HT1080 (cell line): Measurements from ENCODE around the gene ICAM4. TPM values are rescaled to one million over a fixed set of nuclear protein-coding genes. Genes with fewer than 3 reads are reported as not detected.
A peak's percentile ranks its signal among the peaks of the same experiment; 100 is the strongest.
"Not testable (repeated sequence)": the region's sequence is repeated elsewhere in the genome, so short reads cannot be mapped to it uniquely, and the experiment has no call there.

Experiments
- DNase-seq: peaks from one replicate; pipeline ENCODE4 v3.0.0-alpha.2; 2015; ENCODE audit warnings: low read depth
- total RNA-seq: library from RNA; depleted of rRNA; stranded (reverse); fragments of >200 nt; shearing (Covaris generic); gene quantifications from 2 replicates; pipeline ENCODE4 v1.2.3, GENCODE V29; 2014

ICAM4 gene
- total RNA-seq, 1 experiment from 2014 or later: not detected

DNA sequence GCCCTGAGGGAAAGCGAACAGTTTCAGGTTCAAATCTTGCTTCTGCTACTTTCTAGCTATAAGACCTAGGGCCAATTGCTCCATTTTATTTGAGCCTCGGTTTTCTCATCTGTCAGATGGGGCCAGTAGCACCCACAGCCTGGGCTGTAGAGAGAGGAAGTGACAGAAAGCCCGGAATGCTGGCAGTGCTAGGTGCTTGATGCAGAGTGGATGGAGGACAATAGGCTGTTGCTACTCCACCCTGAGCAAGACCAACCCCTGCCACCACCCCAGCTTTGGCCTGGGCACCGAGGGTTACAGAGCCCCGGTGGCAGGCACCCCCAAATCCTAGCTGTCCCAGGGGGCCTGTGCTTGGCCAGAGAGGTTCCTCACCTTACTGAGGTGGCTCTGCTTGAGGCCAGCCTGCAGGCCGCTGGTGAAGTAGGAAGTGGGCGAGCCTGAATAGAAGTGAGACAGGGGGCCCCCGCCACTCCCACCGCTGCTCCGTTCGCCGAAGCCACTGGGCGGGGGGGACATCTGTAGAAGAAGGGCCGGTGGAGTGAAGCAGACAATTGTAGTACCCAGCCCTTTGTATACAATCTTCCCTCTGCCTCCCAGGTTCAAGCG lies 31.2 kb downstream of the ICAM4 start:
- DNase-seq: no peak

- no peak for DNase-seq
Observed at GRCh38 chr19:10318807-10319682, 32.3 kb downstream of the ICAM4 start.

DNA sequence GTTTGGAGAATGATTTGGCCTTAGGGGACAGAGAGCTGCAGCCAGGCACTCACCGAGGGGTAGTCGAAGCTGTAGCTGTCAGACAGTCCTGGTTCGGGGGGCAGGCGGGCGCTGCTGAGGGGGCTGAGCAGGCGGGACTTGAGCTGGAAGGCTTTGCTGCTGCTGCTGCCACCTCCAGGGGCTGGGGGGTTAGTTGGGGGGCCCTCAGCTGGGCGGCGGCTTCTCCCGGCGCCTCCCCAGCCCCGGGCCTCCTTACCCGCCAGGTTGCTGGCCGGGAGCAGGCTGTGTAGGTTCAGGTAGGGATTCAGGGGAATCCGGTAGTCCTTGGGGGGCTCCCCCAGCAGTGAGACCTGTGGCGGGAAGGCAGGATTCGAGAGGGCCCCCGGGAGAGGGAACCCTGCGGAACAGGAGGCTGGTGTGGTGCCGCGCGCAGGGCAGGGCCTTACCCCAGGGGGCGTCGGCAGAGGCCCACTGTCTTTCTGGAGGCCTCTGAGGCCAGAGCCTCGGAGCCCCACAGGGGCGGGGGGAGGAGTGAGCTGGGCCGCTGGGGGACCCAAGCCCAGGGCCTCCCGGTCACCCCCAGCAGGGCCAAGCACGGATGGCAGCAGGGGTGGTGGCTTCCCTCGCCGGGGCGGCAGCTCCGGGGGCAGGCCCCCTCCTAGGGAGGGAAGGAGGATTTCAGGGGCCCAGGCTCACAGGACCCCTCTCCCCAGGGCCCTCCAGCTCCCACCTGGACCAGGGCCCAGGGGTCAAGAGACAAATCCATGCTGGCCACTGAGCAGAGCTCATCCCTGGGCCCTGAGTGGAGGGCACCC lies 34.1 kb downstream of the ICAM4 start:
- DNase-seq: no peak

- DNase-seq: no peak
Observed at GRCh38 chr19:10321417-10321797, 34.7 kb downstream of the ICAM4 start.

- no peak for DNase-seq
Observed at GRCh38 chr19:10321874-10322835, 35.4 kb downstream of the ICAM4 start.

DNA sequence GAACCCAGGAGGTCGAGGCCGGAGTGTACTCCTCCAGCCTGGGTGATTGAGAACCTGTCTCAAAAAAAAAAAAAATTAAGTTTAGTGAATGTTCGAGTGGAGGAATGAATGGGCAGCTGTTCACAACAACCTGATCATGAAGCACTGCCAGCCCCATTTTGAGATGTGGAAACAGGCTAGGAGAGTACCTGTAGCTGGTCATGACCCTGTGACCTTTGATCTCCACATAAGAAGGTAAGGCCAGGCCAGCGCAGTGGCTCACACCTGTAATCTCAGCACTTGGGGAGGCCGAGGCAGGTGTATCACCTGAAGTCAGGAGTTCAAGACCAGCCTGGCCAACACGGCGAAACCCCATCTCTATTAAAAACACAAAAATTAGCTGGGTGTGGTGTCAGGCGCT lies 39.0 kb downstream of the ICAM4 start:
- DNase-seq: no peak

DNA sequence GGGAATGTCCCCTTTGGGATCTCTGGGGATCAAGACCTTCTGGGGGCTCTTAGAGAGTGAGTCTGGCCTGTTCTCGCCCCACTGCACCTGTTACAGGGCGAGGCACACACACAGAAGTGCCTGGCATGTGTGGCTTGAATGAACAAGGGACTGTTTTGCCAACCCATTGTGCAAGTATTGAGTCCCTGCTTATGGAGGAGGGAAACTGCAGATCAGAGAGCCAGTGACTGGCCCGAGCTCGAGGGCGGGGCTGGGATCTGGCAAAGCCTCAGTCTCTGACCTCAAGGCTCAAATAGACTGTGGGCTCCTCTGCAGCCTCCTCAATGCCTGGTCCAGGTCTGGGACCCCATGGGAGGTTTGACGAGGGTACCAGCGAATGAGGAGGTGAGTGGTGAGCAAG lies 41.0 kb downstream of the ICAM4 start:
- no peak for DNase-seq

- no peak for DNase-seq
Observed at GRCh38 chr19:10328558-10329429, 42.0 kb downstream of the ICAM4 start.

GRCh38 chr19:10329555-10329954 lies 42.8 kb downstream of the ICAM4 start:
- DNase-seq: no peak

DNA sequence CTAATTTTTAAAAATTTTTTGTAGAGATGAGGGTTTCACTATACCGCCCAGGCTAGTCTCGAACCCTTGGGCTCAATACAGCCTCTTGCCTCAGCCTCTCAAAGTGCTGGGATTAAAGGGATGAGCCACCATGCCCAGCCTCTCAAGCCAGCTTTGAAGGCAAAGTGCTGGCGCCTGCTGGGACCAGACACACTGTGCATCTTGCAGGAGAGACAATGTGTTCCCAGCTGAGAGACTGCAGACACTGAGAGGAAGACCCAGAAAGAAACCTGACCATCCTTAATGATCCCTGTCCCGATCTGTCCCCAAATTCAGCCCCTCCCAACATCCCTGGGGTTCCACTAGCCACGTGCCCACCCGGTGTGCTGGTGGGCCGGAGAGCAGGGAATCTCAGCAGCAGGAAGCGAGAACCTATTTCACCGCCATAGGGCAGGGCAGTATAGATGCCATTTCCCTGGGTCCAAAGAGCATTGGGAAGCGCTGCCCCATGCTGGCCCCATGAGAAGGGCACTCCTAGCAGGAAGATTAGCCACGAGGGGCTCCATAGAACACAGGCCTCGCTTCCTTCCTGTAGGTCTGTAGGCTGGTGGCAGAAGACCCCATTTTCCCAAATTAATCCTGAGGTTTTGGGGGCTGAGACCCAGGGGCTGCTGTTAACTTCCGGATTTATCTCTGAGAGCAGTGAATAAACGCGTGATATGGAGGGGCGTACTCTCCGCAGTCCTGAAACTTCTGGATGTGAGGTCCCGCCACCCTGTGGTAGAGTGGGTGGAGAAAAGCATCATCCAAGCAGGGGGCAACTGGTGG lies 45.6 kb downstream of the ICAM4 start:
- no peak for DNase-seq

DNA sequence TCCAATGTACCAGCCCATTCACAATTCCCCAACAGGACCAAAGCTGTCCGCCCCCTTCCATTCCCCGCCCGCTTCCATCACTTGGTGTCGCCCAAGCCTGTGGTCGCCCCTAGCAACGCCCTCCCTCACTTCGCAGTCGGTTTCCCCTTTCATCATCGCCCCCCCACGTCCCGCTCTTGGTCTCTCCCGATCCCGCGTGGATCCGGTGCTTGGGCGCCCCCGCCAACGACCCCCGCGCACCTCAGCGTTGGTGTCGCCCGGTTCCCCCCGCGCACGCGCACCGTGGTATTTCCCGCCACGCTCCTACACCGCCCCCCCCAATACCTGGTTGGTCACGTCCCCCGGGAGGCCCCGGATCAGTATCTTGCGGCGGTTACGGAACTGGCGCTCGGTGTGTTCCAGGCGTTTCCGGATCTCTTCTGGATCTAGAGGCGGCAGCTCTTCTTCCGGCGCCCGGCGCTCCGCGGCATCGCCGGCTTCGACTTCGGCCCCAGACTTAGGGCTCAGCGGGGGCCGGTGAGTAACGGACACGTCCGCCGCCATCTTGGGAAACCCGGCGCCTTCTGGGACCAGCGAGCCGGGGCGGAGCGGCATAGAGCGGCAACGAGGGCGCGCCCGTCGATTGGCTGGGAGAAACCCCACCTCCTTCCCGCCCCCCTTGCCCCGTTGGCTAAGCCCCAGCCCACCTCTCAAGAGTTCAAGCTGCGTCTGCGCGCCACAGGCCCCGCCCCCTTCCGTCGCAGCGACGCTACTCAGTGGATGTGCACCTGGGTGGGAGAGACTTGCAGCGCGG lies 46.4 kb downstream of the ICAM4 start, which contains the start of gene RAVER1:
Gene RAVER1, minus strand, starts transcription at position 565 of the 793 bp plus-strand sequence. Its CDS starts 22 bp downstream, at position 543.
- DNase-seq: peak; percentile 90

GRCh38 chr19:10333758-10334587 lies 47.2 kb downstream of the ICAM4 start:
- no peak for DNase-seq

DNA sequence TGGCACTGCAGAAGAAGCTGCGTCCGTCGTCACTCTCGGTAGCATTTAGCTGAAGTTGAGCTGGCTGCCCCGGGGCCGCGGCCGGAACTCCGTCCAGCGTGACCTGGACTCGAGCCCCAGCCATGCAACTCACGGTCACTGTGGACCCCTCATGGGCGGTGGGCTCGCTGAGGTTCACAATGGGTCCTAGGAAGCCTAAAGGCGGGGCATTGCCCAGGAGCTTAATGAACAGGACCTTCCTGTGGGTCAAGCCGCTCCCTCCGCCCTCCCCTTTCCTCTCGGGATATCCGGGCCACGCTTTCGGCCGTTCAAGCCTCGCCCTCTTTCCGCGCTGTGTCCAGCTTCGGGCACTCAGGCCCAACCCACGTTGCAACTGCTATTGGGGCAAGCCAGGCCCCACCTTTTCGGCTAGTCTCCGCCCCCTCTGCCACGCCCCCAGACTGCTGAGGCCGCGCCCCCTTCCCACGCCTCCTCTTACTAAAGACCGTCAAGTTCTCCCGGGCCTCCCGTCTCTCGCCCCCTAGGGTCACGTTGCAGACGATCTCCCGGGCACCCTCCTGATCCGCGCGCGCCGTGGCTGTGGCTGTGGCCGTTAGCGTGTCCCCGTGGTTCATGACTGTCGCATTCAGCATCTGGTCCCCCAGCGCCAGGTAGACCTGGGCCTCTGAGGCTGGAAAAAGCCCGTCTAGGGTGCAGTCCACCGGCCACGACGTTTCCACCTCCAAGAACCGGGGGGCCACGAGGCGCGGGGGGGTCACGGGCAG lies 48.0 kb downstream of the ICAM4 start:
- DNase-seq: peak; percentile 88

GRCh38 chr19:10335352-10335985 lies 48.7 kb downstream of the ICAM4 start:
- DNase-seq: no peak

DNA sequence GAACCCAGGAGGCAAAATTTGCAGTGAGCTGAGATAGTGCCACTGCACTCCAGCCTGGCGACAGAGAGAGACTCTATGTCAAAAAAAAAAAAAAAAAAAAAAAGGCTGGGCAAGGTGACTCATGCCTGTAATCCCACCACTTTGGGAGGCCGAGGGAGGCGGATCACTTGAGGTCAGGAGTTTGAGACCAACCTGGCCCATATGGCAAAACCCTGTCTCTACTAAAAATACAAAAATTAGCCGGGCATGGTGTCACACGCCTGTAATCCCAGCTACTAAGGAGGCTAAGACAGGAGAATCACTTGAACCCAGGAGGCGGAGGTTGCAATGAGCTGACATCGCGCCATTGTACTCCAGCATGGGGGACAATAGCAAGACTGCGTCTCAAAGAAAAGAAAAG lies 50.0 kb downstream of the ICAM4 start:
- not testable (repeated sequence) for DNase-seq
